ENCODE measurements around the gene ENPP1.

ENPP1 gene

DNA sequence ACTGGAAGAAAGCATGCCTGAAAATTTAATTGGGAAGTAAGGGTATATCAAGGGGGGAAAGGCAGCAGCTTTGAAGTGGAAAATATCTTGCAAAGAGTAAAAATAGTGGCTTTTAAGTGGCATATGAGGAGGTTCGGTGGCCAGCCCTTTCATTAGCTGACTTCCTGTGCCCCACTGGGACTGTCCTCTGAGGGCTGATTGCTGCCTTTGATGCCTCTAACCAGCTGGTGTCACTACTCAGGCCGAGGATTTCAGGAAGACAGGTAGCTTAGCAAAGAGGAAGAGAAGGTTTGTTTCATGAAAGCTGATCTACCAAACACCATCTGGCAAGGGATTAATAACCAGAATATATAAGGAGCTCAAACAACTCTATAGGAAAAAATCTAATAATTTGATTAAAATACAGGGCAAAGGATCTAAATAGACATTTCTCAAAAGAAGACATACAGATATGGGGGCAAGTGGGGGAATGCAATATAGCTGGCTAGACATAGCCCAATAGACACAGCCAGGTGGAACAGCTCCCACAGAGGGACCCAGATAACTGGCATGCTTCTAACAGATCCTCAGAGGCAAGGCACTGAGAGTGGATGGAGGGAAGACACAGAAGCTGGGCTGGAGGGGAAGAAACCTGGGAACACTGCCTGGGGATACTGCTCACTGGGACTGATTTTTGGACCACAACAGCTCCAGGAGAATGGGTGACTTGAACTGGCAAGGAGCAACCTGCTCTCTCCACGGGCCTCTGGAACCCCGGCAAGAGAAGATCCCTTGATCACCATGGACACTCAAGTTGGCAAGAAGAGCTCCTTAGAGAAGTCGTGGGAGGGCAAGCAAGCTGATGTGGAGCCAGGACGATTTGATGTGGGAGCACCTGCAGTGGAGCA, 110.2 kb downstream of the ENPP1 start:
- DNase-seq, result no peak

DNA sequence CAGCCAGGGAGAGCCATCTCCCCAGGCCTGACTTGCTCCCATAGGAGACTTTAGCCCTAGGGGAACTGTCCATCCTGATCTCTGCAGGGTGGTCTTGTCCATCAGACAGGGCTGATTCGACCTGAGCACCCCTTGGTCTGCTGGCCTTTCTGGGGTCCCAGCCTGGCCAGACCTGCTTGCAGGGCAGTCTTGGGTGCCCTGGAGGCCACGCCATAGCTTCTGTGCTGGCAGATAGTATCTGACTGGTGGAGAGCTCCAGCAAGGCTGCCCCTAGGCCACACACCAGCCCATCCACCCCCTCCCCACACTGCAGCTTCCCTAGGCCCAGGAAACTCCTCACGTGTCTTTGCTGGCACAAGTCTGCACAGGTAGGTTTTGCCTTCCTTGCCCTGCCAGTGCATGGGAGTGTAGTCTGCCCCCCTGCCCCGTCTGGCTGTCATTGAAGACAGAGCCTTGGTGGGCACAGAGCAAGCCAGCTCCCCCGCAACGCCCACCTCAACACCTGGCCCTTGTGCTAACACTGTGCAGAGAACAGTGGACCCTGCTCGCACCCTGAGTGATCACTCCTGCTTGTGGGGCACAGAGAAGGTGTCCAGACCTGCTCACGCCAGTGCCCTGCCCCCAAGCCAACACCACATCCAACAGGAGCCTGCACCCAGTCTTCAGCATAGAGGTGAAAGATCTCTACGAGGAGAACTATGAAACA, 111.0 kb downstream of the ENPP1 start:
- DNase-seq, result no peak

DNA sequence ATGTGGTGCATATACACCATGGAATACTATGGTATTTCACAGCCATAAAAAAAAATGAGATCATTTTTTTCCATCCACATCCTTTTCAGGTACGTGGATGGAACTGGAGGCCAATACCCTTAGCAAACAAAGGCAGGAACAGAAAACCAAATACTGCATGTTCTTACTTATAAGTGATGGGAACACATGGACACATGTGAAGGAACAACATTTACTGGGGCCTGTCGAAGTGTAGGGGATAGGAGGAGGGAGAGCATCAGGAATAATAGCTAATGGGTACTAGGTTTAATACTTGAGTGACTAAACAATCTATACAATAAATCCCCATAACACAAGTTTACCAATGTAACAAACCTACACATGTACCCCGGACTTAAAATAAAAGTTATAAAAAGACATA, 112.8 kb downstream of the ENPP1 start:
- no peak for DNase-seq

GRCh38 chr6:131923356-131923755, 115.5 kb downstream of the ENPP1 start:
- no peak for DNase-seq

DNA sequence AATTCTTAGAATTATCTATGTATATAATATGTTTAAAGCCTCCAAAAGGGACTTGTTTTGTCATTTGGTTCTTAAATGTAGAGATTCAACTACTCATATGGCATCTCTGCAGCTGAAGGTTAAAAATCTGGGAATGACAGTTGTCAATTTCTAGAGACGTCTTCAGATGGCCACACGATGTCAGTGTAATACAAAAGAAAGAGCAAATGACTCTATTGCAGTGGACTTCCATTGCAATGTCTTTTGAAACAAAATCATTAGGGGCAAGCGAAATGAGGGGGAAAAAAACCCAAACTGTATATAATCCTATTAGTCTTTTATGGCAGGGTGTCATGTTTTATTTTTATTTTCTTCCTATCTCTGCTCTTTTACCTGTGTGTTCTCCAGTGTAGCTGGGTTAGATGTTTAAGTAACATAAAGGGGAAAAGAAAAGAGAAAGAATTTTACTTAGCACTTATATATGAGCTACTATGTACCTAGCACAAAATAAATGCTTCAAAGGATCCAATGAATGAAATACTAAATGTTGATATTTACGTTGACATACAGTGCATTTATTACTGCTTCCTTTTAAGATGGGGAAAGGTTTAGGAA, 117.2 kb downstream of the ENPP1 start:
- no peak for DNase-seq

- no peak for DNase-seq
These were observed 121.4 kb downstream of the ENPP1 start for GRCh38 chr6:131929264-131929663.

- no peak for DNase-seq
These were observed 122.2 kb downstream of the ENPP1 start for GRCh38 chr6:131929976-131930375.

DNA sequence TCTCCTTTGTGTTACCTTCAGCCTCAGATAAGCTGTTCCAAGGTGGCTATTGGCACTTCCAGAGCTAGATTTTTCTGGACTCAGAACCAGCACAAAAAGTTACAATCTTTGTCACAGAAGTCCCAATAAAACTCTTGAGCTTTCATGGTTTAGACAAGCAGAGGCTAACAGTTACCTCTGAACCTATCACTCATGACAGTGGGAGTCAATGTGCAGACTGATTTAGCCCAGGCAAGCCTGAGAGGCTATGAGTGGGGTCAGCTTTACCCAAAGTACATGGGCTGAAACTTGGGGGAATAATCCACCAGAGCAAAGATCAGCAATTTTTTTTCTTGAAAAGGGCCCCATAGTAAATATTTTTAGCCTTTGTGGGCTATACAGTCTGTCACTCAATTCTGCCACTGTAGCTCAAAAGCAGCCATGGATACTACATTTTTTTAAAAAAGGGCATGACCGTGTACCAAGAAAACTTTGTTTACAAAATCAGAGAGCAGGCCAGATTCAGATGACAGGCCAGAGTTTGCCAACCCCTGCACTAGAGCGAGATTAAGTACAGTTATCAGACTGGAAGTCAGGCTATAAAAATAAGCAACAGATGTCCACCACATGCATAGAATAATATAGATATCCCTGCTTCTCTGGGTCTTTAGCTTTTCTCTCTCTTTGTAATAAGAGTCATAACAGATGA, 123.4 kb downstream of the ENPP1 start:
- DNase-seq, result no peak

DNA sequence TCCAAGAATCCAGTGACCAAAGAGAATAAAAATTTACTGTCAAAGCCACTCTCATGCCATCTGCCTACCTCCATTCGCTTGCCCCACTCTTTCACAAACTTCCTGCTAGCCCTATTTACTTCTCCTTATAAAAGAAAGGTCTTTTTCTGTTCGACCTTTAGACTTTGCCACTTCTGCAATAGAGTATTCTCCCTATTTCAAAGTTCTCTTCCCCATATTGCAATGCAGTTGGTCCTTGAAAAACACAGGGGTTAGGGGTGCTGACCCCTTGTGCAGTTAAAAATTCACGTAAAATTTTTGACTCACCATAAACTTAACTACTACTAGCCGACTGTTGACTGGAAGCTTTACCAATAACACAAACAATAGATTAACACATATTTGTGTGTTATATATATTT, 128.3 kb downstream of the ENPP1 start:
- DNase-seq, result no peak

DNA sequence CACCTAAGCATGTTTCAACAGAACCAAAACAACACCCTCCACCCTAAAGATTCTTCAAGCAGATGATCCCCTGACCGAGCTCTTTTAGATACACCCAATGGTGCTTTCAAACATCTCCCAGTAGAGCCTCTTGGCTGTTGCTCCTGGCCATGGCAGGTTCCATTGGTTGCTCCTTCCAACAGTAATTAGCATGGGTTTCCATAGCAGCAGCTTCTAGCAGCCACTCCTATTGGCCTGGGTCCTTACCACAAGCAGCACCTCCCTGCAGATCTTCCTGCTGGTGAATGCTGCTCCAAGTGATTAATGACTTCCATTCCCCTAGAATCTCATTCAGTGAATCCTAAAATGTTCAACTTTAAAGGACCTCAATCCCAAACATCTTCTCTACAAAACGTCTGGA, 129.4 kb downstream of the ENPP1 start:
- DNase-seq, result no peak

GRCh38 chr6:131937703-131938631, 130.1 kb downstream of the ENPP1 start:
- no peak for DNase-seq
